Measurements from ENCODE around the gene ACOXL.

The ACOXL gene

DNA sequence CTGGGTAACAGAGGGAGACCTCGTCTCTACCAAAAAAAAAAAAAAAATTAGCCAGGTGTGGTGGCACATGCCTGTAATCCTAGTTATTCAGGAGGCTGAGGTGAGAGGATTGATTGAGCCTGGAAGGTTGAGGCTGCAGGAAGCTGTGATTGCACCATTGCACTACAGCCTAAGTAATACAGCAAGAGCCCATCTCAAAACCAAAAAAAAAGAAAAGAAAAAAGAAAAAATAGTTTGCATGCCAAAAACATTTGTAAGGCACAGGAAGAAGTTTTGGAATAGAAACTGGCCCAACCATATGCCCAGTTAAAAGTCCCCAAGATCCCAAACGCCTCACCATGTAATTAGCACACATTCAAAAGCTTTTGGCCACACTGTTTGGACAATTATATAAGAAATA is 13.4 kb upstream of the ACOXL start:
- no peak for DNase-seq (ENCODE audit: low read depth)

DNA sequence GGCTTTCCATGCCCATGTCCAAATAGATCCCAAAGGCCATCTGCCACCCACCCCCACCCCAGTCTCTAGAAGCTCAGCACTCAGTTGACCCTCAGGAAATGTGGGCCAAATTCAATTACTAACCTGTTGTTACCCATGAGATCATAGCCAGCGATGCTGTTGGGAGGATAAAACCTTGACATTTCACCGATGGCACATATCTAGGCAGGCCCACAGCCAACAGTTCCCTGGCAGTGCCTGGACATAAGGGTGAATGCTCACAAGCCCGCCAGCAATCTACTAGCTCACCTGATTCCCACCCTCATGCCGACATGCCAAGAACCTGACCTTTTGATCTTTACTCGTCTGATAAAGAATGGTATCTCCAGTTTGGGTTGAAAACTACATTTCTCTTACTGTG is 11.8 kb upstream of the ACOXL start:
- DNase-seq (ENCODE audit: low read depth), result no peak

DNA sequence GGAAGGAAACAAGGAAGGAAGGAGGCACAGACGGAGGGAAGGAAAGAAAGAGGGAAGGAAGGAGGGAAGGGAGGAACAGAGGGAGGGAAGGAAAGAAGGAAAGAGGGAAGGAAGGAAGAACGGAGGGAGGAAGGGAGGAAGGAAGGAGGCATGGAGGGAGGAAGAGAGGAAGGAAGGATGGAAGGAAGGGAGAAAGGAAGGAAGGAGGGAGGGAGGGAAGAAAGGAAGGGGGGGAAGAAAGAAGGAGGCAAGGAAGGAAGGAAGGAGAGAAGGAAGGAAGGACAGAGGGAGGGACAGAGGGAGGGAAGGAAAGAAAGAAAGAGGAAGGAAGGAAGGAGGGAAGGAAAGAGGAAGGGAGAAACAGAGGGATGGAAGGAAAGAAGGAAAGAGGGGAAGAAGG is 7.6 kb upstream of the ACOXL start:
- DNase-seq (ENCODE audit: low read depth), result no peak

DNA sequence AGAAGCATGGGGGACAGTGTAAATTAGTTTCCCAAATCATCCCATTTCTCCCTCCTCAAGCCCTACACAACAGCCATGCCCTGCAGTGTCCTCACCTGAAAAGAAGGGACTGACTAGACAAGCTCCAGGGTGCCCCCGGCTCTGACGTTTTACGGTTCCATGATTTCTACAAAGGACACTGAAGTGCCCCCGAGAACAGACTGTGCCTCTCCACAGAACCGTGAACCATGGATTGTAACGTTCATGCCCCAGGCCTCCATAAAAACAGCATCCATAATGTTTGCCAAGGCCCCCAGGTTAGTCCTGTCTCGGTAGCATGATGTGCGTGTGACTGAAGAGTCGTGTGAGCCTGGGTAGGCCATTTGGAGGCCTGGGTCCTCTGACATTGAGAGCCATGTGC is 7.0 kb upstream of the ACOXL start:
- DNase-seq (ENCODE audit: low read depth), result no peak

DNA sequence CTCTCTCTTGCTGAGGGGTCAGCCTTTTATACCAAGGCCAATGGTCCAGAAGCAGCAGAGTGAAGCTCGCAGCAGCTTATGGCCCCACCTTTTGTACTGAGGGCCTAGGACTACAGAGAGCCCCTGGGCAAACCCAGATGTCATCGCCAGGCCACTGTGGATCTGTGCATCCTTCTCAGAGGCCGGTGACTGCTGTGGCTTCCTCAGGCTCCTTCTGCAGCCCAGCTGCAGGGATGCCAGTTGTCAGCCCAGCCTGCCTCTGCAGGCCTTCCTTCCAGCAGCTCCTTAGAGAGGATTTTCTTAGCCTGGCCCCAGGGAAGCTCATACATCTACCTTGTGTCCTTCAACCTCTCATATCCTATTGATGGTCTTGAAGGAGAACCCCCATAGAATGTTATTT is 6.5 kb upstream of the ACOXL start:
- DNase-seq (ENCODE audit: low read depth), result no peak

DNA sequence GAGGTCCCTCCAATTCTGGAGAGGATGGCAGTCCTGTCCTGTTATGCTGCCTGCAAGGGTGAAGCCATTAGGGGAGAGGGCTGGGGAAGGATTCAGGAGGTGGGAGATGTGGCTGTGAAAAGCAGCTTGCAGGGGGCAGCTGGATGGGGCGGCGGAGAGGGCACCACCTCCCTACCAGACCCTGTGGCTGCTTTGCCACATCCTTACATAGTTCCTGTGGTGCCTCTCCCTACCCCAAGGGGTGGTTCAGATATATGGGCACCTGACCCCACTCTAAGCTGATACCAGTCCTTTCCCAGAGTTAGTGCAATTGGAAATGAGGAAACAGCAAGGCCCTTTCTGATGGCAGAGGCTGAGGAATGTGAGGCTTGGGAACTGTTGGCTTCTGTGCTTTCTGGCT is 6.1 kb upstream of the ACOXL start:
- DNase-seq (ENCODE audit: low read depth), result no peak

DNA sequence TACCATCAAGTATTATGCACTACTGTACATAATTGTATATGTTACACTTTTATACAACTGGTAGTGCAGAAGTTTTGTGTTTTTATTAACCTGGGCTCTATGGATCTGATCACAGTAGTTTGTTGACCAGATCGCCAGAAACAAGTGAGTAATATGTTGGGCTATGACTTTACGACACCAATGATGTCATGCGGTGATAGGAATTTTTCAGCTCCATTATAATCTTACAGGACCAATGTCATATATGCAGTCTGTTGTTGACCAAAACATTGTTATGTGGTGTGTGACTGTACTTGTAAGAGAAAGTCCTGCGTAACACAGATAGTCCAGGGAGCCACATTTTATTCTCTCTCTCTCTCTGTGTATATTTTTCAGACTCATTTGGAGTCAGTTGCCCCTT is 4.5 kb upstream of the ACOXL start:
- DNase-seq (ENCODE audit: low read depth), result no peak

DNA sequence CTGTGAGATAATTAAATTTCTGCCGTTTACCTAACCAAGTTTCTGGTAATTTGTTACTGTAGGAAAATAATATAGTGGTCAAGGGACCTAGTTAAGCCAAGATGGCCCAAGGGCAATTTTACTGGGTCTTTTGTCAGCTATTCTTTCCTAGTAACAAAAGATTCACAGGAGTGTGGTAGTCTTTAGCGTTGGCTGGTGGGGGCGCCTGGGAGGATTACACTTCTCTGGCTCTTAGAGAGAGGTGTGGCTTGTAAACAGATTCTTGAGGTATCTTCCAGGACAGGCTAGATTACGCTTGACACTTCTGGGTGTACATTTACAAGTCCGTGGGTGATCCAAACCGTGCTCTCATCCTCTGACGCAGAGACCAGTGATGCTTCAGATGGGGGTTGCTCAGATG is 3.3 kb upstream of the ACOXL start:
- DNase-seq (ENCODE audit: low read depth), result no peak

DNA sequence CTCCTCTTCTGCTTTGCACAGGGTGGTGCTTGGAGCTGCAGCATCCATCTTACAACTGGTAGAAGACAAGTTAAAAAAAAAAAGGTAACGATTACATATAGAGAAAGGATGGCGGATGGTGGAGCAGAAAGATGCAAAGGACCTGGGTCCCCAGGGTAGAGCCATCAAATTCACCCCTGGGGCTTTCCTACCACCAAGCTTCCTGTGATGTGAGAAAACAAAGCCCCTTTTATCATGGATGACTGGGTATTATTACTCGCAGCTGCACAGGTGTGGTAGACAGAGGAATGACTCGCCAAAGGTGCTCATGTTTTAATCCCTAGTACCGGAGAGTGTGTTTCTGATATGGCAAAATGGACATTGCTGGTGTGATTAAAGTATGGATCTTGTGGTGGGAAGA is 1.3 kb upstream of the ACOXL start:
- DNase-seq (ENCODE audit: low read depth), result no peak

DNA sequence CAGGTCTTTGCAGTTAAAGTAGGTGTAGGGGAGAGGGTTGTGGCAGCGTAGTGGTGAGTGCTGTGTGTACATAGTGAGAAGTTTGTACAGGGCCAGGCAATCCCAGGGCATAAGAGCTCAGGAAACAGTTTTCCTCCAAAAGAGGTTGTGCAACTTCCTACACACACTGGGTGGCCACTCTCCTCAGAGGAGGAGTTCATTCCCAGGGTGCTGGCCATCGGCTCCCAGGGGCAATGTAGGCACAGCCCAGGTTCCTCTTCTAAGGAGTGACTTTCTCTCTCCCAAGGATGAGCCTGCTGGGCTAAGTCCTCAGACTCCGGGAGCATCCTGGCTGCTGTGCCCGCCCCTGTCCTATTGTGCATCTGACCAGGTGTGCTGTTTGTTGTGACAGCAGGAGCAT is 3.0 kb downstream of the ACOXL start:
- DNase-seq (ENCODE audit: low read depth), result no peak

DNA sequence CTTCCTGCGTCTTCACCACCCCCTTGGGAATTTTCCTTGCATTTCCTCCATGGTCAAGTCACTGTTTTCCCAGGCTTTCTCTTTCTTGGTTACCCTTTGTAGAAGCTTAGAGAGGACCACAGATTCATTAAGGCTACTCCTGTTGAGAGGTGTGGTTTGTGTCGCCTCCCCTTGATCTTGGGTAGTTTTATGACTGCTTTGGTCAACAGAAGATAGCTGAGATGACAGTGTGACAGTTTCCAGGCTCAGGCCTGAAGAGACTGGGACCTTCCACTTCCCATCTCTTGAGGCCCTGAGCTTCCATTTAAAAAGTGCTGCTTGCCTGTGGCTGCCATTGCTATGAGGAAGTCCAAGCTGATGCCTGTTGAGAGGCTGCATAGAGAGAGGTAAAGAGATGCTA is 5.4 kb downstream of the ACOXL start:
- DNase-seq (ENCODE audit: low read depth), result no peak

DNA sequence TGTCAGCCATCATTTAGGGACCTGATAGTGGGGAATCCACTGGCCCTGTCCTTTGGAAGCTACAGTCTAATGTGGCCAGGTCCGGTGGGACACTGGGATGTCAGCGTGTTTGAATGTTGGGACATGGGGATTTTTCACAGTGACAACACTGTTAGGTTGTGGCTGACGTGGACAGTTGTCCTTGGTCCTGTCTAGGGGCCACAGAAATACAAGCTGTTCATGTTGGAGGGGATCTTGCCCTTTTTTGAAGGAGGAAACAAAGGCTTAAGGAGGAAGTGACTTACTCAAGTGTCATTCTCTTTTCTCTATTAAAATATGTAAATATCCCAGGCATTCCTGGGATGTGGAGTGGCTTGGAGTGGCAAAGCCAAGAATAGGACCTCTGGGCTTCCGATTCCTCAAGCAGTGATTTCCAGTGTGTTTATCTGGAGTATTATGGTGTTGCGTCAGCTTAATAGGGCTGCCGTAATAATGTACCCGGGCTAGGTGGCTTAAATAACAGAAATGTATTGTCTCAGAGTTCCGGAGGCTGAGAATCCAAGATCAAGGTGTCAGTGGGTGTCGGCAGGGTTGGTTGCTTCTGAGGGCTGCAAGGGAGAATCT is 8.5 kb downstream of the ACOXL start:
- no peak for DNase-seq (ENCODE audit: low read depth)

DNA sequence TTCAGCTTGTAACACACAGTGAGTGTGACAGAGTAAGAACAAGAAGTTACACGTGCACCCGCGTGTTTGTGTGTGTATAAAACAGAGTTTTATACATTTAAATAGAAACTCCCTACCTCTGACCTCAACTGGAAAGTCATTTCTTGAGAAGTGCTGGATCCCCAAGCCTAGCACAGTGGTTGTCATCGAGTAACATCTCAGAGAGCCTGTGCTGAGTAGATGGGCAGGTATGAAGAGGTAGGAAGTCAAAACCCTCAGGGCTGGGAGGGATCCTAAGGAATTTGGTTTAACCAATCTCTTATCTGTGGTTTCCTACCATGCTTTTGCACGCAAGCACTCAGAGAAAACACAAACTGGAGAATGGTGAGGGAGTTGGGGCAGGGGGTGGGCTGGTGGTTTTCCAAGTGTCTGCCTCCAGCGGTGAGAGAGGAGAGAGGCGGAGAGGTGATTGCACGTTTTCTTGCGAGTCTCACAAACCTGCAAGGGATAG is 9.2 kb downstream of the ACOXL start:
- DNase-seq (ENCODE audit: low read depth), result peak; percentile 53

DNA sequence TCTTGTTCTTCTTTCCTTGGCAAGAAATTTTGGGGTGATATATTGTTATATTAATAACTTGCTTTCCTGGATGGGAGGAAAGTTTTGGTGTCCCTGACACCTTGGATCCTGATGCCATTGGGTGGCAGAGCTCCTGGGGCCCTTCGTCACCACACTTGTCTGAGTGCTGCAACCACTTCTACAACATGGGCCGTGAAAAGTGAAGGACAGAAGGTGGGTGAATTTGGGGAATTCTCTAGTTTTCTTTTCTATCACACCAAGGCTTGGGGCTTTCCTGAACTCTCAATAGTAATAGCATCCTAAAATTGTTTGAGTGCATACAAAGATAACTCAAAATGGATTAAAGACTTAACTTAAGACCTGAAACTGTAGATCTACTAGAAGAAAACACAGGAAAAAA is 10.0 kb downstream of the ACOXL start:
- no peak for DNase-seq (ENCODE audit: low read depth)

DNA sequence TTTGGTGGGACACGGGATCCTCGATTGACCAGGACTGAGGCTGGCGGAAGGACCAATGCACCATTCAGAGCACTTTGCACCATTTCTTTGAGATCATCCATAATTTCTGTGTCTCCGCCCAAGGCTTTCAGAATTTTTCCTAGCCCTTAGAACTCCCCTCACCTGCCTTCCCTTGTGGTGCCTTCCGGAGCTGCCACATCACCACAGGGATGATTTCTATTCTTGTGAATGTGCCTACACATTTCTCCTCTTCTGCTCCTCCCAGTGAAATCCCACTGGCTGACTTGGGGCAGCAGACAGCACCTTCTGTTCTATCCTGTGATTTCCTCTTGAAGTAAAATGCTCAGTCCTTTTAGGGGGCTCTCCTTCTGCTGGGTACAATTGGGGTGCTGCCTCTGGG is 11.2 kb downstream of the ACOXL start:
- no peak for DNase-seq (ENCODE audit: low read depth)

DNA sequence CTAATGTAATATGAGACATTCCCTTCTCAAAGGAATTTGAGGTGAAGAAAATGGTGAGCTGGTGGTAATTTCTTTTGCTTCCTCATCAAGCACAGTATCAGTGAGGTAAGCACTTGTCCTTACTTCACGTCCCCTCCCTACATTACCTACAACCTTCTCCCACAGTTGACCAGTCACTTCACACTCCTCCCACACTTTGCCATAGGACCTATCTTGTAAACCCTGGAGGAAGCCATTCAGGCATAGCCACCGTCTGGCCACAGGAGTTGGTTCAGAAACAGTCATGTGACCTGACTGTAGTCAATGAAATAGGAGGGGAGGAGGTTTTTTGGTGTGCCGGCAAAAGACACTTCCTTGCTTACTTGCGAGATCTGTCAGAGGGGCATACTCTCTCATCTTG is 12.1 kb downstream of the ACOXL start:
- DNase-seq (ENCODE audit: low read depth), result no peak

DNA sequence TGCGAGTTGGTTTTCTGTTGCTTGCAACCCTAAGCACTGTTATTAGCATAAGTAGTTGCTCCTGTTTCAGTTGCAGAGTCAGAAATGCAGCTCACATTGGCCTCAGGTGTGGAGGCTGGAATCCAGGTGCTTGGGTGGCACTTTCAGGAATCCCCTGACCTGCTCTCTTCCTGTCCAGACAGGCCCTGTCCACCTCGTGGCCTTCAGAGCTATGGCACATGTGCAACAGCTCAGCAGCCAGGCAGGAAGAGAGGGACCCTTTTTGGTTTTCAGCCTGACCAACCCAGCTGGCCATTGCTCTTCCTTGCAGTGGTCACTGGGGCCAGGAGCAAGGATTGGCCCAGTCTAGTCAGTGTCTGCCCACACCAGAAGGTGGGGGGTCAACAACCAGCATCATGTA is 12.7 kb downstream of the ACOXL start:
- no peak for DNase-seq (ENCODE audit: low read depth)

DNA sequence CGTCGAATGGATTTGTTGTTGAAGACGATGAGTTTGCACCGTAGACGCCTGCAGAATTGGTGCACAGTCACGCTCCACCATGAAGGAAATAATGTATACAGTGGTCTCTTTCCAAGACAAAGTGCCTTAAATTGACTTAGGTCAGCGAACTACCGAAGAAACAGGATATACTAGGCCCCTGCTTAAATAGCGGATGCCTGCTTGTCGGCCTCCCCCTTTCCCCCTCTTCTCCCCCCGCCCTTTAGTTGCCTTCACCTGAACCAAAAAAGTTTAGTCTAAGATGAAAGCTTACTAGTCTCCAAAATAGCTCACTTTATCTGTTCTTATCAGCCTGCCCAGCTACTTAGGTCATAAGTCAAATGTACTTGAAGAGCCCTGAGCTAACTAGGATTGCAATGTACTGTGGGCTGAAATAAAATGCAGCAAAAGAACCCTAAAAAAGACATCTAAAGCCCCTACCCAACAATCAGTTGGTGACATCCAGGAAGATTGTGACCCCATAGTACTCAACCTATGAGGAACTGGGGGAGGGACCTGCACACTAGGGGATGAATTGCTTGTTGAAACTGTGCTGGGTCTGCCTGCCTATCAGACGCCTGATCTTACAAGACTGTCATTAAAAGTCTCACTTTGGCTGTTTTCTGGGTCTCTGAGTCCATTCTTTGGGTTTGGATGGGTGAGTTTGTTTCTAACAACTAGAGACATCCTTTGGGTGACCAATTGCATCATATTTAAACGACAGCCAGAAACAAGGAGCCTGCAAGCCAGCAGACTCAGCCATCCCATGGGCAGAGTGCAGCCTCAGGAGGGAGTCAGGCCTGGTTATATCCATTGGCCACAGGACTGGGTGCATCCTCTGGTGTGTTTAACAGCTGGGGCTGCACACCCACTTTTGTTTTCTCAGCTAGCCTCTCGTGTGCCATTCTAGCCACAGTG is 14.5 kb downstream of the ACOXL start:
- DNase-seq (ENCODE audit: low read depth), result no peak

DNA sequence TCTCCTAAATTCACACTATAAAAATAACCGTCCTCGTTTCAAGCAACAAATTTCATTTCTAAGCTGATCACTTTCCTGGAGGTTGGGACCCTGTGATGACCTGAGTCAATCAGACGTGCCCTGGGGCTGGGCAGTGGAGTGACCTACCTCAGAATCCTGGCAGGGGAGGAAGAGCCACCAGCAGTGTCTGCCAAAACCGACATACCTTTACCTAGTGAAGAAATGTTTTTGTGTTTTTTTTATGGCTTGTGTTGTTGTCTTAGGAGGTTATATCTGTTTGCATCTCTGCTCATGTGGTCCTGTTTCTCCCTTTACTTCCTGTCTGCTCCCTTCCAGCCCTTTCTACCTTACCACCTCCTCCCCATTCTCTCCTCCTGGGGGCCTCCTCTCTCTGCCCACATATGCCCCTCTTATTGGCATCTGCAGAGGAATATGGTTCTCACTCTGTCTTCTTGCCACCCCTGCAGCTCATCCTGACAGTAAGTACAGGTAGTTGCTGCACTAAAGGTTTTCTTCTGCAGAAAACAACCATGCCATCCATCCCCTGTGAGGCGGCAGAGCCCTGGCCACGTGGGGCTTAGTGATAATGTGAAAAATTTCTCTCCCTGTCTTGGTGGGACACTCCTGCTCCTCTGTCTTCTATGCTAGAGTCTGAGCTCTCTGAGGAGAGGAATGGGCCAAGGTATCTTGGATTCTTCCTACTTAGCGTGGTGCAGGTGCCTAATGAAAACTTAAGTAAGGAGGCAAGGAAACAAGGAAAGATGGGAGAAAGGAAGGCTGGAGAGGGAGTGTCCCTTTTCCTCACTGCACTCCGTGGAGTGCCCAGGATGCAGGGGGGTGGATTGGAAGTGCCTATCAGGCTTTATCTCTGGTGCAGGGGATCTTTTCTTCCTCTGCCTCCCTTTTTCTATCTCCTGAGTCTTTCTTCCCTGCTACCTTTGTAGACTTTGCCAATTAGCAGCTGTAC is 15.4 kb downstream of the ACOXL start:
- no peak for DNase-seq (ENCODE audit: low read depth)

DNA sequence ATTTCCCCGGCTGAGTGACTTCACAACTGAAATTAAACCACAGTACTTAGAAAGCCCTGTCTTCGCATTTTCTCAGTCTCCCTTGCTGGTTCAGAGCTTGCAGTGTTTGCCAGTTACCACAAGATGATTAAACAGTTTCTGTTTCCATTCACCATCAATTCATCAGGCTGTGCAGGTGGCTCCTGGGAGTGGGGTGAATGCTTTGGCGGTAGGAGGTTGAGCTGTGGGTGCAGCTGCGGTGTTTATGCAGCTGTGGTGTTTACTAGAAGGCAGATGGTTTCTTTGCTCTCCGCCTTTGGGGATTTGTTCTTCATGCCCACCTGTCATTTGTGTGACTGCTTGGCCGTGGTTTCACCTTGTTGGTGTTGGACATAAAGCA is 16.1 kb downstream of the ACOXL start:
- peak; percentile 9 for DNase-seq (ENCODE audit: low read depth)

DNA sequence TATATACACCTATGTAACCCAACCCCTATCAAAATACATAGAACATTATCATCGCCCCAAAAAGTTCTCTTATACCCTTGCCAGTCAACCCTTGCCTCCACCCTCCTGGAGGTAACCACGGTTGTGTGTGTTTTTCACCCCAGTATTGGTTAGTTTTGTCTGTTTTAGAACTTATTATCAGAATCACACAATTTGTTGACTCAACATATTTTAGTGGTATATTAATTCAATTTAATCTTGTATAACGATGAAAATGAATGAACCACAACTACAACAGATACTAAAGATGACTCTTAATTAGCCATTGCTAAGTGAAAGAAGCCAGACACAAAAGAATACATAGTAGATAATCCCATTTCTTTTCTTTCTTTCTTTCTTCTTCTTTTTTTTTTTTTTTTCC is 19.3 kb downstream of the ACOXL start:
- no peak for DNase-seq (ENCODE audit: low read depth)

DNA sequence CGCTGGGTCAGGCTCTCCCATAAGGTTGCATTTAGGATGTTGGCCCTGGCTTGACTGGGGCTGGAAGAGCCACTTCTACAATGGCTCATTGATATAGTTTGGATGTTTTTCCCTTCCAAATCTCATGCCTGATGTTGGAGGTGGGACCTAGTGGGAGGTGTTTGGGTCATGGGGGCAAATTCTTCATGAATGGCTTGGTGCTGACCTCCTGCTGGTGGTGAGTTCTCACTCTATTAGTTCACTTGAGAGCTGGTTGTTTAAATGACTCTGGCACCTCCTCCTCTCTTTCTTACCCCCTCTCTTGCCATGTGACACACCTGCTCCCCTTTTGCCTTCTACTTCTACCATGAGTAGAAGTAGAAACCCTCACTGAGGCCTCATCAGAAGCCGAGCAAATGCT is 20.5 kb downstream of the ACOXL start:
- DNase-seq (ENCODE audit: low read depth), result no peak

All from amniotic epithelial cell (primary cell).